HS-27A (cell line): ENCODE data around the gene ASB13.
A peak's percentile ranks its signal among the peaks of the same experiment; 100 is the strongest.

Experiments used
- DNase-seq: peaks from one replicate; pipeline ENCODE4 v3.0.0-alpha.2; 2012; ENCODE audit warnings: low read depth, missing footprints

Gene ASB13, protein sequence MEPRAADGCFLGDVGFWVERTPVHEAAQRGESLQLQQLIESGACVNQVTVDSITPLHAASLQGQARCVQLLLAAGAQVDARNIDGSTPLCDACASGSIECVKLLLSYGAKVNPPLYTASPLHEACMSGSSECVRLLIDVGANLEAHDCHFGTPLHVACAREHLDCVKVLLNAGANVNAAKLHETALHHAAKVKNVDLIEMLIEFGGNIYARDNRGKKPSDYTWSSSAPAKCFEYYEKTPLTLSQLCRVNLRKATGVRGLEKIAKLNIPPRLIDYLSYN

DNA sequence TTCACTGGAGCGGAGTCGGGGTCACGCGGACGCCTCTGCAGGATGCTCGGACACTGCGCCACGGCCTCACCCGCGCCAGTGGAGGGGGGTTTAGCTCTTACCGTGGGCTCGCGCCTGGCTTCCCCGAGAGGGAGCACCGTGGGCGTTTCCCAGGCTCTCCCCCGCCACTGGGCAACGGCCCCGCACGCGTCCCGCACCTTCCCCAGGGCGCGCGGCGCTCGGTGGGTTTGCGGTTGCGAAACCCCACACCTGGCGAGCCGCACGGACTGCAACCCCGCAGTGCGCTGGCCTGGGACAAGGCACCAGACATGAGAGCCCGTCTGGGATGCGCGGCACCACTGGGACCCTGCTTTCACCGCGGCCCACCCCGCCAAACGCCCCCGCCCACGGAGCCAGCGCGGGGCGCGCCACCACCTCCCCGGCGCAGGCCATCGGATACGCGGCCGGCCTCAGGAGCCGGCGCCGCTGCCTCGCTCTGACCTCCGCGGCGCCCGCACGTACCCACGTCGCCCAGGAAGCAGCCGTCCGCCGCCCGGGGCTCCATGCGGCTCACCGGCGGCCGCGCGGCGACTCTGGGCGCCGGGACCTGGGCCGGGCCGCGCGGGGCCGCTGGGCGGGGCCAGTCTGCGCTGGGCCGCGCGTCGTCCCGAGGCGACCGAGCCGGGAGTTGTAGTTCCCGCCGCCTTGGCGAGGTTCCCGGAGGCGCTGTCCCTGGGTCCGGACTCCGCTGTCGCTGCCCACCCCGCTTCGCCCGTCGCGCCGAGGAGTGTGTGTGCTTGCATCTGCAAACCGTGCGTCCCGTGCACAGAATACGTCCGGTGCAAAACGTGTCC, at the start of gene ASB13:
Gene ASB13, minus strand, starts transcription at position 588 of the 833 bp plus-strand sequence. Its CDS starts 44 bp downstream, at position 544.
- no peak for DNase-seq

DNA sequence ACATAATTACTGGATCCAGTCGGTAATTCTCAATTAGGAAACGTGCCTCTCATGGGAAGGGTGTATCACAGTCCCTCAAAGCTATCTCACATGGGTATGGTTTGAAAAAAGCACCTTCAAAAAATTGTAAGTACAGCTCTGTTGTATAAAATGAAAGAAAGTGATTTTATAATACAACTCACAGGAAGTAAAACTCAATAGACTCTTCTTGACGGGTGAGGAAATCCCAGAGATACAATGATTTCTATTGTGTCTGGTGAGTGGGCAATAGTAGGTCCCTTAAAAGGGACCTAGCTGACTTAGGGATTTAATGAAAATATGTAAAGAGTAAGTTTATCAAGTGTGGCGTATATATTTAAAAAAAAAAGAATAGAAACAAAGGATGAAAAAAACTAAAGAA, 45.2 kb upstream of the ASB13 start:
- no peak for DNase-seq

DNA sequence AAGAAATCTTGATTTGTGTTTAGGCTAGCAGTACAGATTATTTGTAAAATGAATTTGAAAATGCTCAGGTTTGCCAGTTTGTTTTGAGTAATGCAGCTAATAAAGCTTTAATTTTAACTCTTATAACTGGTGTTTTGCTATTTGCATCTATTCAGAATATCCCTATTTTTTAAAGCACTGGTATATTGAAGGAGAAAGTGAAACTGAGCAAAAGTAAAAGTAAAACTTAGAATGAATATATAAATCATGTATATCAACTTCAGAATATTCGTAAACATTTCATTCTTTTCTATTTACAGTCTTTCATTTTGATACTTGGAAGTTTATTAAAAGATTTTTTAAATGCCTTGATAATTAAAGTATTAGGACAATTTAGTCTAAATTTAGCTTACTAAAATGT, 44.5 kb upstream of the ASB13 start:
- no peak for DNase-seq

DNA sequence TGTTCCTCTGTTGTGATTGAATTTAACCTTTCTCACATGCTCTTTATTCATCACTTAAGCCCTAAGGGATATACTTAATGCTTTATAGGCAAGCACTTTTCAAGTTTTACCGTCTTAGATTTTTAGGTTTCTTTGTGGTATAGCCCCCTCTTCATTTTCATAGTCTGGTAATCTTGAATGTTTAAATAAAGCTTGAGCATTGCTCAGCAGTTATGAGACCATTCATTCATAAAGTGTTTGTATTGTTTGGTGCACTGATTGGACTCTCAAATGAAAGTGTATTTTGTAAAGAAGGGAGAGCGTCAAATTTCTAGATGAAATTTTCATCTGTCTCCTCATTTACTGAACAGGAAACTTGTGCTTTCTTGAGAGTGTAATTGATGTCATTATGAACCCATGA, 43.5 kb upstream of the ASB13 start:
- DNase-seq: no peak

DNA sequence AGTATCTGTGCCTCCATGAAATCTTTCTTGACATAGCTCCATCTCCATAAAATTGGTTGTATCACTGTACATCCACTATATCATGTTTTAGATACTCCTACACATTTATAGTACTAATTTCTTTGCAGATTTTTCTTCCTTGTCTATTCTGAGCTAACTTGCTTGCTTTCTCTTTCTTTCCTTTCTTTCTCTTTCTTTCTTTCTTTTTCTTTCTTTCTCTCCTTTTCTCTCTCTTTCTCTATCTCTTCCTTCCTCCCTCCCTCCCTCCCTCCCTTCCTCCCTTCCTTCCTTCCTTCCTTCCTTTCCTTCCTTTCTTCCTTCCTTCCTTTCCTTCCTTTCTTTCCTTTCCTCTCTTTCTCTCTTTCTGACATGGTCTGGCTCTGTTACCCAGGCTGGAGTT, 42.0 kb upstream of the ASB13 start:
- no peak for DNase-seq

DNA sequence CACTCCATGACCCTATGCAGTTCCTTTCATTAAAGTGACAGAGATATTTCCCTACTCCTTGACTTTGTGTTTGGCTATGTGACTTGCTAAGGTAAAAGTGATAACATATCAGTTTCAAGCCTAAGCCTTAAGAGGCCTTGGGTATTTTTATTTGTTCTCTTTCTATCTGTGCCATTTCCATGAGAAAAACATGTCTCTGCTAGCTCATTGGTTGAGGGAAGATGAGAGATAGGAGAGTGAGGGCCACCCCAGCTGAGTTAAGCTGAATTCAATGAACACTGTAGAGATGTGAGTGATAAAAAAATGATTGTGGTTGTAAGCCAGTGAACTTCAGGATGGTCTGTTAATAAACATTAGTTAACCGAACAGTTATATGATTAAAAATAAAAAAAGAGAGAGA, 31.7 kb upstream of the ASB13 start:
- DNase-seq: no peak

DNA sequence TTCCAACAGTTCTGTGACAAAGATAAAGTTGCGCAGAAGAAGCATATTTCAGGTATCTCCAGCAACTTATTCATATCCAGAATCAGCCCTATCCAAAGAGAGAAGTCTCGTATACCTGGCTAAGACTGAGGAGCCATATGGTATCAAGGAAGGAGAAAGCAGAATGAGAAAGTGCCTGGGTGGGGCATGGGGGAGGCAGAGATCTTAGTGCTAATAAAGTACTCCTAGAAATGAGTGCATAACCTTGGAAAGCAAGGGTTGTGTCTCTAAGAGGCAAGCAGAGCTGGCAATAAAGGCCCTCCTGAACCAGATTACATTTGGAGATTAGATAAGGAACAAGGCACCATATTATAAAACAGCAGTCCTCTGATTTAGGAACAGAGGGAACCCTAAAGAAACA, 30.9 kb upstream of the ASB13 start:
- DNase-seq: no peak

DNA sequence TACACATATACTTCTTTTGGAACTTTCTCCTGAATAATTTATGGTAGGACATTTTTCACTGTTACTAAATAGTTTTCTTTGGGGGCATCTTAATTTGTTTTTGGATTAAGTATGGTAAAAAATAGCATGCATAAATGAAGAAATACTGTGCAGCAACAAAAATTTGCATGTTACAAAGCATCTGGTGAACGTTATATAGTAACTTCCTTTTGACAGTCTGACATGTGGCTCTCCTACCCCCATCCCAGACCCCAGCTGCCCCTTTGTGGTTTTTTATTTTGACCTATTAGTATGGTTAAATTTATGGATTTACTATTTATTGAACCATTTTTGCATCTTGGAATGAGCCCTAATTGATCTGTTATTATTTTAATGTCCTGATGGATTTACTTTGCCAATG, 28.2 kb upstream of the ASB13 start:
- DNase-seq: no peak

DNA sequence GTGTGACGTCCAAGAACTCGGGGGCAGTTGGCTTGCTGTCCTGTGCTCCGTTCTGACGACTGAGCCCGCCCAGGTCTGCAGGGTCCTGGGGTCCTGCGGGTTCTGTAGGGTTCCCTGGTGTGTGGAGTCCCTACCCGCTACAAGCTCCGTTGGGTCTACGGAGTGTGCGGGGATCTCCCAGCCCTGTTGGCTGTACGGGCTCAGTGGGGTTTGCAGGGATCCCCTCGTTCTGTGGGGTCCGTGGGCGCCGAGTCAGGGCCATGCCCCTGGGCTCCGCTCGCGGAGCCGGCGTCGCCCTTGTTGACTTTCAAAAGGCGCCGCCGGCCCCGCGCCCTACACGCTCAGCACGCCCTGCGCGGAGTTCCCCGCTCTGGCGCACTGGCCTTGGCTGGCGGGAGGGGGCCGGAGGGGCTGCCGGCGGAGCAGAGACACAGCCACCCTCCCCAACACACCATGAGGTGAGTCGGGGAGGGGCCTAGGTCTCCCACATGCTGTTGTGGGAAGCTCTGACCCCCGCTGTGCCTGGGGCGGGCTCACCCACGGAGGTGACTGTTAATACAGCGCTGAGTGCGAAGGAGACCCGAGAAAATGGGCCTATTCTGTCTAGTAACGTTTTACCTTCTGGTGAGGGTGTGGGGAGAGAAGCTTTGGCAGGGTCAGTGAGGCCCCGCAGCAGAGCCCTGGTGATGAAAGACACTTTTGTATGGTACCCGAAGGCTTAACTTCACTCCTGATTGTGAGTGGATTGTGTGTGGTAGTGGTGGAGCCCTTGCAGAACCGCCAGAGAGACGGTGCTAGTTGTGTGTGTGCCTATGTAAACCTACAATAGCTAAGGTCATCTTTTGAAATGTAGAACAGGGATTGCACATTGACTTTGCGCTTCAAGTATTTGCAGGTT, 26.3 kb upstream of the ASB13 start:
- DNase-seq: no peak

DNA sequence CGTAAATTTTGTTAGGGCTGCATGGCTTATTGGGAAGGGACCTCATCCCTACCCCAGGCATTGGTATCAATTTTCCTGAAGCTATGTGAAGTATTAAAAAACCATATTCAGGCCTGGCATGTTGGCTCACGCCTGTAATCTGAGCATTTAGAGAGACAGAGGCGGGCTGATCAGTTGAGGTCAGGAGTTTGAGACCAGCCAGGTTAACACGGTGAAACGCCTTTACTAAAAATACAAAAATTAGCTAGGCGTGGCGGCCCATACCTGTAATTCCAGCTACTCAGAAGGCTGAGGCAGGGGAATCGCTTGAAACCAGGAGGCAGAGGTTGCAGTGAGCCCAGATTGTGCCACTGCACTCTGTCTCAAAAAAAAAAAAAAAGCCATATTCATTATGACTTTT, 25.4 kb upstream of the ASB13 start:
- no peak for DNase-seq

DNA sequence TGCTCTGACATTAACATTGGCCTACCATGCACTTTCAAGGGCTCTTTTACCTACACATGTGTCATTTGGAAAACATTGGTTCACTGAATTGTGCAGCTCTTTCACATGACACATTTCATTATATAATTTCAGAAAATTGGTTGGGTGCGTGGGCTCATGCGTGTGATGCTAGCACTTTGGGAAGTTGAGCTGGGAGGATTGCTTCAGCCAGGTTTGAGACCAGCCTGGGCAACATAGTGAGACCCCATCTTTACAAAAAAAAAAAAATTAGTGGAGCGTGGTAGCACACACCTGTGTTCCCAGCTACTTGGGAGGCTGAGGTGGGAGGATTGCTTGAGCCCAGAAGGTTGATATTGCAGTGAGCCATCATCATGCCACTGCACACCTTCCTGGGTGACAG, 22.2 kb upstream of the ASB13 start:
- DNase-seq: no peak

DNA sequence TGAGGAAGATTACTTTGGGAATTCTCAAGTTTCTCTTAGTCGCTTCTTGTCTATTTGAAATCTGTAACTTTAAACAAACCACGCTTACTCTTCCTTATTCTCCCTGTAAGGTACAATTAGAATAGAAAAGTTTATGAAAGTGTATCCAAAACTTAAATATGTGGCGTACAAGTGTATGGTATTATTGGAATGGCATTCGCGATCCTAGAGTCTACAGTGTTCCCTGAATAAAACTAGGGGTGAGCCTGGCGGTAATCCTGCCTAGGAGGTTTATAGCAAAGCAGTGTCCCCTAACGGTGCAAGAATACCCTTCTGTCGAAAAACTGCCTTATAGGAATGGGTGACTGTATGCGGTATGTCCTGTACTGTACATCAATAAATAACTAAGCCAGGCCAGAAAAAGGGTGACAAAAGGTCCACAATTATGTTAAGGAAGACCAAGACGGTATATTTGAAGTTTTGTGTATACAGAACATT, 19.4 kb upstream of the ASB13 start:
- no peak for DNase-seq

DNA sequence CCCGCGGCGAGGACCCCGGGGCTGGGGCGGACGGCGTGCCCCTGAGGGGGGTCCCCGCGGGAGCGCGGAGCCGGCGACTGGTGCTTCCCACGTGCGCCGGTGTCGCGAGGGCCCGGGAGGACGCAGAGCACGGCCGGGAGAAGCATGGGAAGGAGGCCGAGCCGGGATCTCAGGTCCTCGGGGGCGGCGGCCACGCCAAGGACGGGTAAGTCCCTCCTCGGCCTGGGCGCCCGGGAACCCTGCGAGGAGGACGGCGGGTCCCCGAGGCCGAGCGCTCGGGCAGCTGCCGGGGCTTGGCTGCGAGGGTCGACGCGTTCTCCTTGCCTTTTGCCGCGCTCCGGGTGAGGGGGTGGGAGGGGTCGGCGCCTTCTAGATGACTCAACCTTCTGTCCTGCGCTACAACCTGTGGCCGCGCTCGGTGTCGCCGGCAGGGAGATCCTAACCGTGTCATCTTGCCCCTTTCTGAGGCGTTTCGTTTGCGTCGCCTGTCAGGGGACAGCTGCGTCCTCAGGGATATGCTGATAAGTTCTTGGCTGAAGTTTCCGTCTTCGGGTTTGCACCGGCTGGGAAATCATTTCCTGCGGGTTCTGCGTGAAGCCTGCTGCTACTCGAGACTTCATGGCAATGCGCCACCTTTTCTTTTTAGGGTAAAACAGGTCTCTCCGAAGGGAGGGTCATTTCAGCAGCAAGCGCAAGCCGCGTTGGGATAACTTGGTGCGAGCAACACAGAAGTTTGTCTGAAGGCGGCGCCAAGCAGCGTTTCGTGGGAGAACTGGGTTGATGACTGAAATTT, 18.8 kb upstream of the ASB13 start:
- DNase-seq: no peak

DNA sequence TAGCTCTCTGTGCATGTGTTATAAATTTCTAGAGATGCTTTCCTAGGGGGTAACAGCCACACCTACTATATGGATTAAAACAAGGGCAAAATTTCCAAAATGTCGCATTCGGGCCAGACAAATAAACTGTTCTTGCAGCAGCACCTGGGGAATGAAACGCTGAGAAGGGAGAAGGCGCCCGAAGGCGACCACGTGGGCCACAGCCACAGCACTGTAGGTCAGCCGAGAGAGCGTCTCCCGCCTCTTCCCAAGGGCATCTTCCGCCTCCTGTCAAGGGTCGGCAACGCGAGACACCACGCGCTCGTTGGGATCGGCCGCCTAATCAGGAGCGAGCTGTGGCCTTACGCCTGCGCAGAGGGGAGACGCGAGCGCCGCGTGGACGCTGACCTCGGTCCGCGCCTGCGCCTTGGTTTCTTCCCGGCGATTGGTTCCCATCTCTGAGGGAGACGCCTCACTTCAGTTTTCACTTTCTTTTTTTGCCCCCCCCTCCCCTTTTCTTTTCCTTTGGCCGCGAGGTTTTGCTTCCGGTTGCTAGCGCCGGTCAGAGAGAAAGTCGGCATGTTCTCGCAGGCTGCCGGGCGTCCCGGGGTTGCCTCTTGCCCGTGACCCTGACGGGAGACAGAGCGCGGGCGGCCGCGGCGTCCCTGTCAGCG, 18.0 kb upstream of the ASB13 start, which contains the start of gene TASOR2:
Gene TASOR2, plus strand, starts transcription at position 521 of the 653 bp plus-strand sequence. CDS start 35,805 bp downstream, outside the sequence.
- DNase-seq: peak; percentile 72

DNA sequence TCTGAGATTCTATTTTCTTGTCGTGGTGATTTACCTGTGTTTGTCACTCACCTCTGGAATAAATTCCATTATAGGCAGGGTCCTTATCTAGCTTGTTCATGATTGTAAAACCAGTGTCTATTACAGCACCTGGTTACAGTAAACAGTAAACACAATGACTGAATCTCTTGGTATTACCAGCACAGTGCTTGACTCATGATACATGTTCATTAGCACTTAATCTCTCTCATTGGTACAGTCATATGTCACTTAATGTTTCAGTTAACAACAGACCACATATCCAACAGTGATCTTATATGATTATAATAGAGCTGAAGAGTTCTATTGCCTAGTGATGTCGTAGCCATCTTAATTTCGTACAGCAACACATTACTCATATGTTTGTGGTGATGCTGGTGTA, 16.7 kb upstream of the ASB13 start:
- DNase-seq: no peak

DNA sequence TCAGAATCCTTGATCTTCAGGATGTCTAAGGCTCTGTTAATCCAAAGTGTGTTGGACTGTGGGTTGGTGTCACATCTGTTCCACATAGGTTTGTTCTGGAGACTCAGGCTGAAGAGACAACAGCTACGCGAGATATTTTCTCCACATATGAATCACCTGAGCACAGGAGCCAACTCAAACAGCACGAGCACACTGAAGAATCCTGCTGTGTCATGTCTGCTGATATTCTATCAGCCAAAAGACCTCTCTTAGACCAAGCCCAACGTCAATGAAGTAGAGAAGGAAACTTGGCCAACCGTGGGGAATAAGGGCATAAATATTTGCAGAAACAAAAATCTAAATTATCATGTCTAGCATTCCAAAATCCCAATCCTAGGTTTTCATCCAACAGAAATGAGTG, 15.5 kb upstream of the ASB13 start:
- DNase-seq: no peak

DNA sequence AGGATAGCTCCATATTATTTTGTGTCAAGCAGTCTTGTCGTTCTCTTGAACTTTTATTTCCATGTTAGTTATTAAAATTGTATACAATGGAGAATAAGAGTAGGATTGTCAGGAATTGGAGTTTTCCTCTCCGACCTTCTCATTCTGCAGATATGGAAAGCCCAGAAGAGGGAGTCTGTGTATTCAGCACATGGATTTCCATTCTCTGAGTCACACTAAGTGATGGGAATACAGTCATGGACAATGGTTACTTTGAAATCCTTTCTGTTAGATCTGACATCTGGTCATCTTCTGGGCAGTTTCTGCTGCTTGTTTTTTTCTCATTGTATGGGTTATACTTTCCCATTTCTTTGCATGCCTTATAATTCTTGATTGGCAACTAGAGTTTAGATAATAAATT, 13.2 kb upstream of the ASB13 start:
- DNase-seq: no peak

DNA sequence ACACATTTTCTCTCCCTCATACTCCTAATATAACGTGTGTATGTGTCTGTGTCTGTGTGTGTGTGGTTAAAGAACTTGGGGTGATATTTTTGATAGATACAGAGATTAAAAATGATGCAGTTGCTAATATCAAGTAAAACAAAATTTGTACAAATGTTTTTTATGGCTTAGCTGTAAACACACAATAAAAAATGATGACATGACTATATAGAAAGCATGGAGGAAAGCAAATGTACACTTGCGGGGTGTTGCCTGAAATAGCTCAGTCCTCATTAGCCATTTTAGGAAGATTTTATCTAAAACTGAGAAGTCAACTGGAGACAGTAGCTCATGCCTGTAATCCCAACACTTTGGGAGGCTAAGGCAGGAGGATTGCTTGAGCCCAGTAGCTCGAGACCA, 12.6 kb upstream of the ASB13 start:
- DNase-seq: no peak

DNA sequence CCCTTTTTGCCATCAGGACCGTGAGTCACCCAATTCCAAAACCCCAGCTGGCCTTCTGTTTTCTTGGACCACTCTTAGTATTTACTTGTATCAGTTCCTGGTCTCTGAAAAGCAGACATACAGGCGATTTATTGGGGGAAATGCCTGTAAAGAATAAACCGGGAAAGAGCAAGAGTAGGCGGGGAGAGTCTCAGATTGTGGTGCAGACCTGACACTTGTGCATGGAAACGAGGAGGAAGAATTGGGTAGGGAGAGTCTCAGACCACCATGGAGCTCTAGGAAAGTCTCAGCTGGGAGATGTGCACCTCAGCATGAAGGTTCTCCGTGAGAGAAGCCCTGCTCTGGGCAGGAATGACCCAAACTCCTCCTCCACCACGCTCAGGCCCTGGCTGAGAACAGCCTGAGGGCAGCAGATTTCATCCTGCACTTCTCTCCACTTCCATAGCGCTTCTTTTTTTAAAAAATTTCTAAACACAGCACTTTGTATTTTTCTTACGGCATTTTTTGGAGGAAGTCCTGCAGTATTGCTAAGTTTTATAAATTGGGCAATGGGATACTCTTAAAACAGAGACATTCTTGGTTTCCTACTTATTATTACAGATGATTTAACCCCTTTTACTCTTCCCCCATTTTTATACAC, 12.1 kb upstream of the ASB13 start:
- DNase-seq: no peak

DNA sequence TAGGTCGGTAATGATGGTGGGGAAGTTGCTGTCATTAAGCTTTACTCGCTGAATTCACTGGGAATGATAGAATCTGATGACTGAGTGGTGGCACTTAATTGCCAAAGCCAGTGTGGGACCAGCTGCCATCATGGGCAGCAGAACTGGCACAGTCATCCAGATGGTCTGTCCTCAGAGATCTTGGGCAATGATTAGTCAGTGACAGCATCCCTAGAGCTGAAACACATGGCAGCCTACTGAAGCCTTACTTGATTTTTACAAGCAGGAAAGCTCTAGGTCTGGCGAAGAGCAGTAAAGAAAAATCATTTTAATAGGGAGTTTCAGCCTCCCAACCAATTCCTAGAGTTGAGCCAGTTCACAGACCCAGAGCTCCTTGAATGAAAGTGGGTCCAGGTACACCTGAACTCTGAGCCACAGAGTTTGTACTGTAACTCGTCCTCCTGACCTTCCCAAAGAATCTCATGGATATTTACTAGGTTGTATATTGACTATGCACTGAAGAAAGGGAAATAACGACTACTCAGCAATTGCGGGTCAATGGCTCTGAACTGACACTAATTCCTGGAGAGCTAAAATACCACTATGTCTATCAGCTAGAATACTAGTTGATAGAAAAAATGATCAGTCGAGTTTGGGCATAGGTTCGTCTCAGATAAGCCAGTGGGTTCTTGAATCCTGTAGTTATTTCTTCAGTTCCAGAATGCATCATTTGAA, 4.4 kb upstream of the ASB13 start:
- no peak for DNase-seq
